Upper lobe of right lung (tissue), 1 donor: ENCODE data around the gene POTEJ. TPM values are rescaled to one million over a fixed set of nuclear protein-coding genes. Genes with fewer than 3 reads are reported as not detected.
"Not testable (repeated sequence)": the region's sequence is repeated elsewhere in the genome, so short reads cannot be mapped to it uniquely, and the experiment has no call there.

ENCODE experiments used
- ATAC-seq: fragments of 200-7000 bp; cut with Tn5 transposase; one replicate; pipeline ENCODE4 v1.9.1; 2020; ENCODE audit warnings: mild to moderate bottlenecking, moderate library complexity
- DNase-seq: peaks from one replicate; pipeline ENCODE4 v3.0.0-alpha.2; 2020
- H3K27ac ChIP-seq: fragments of 200-600 bp; one replicate; pipeline ENCODE4 v1.8.0; 2022
- H3K27me3 ChIP-seq: fragments of 200-600 bp; one replicate; pipeline ENCODE4 v1.8.0; 2022; ENCODE audit warnings: mild to moderate bottlenecking
- H3K36me3 ChIP-seq: fragments of 200-600 bp; one replicate; pipeline ENCODE4 v1.8.0; 2022
- H3K4me1 ChIP-seq: fragments of 200-600 bp; one replicate; pipeline ENCODE4 v1.8.0; 2022
- H3K4me3 ChIP-seq: fragments of 200-600 bp; one replicate; pipeline ENCODE4 v1.8.0; 2022; ENCODE audit warnings: mild to moderate bottlenecking
- H3K9me3 ChIP-seq: fragments of 200-600 bp; one replicate; pipeline ENCODE4 v1.8.0; 2022
- intact Hi-C: fragments of 100-400 bp; cut with DNase I; formaldehyde crosslinking; loops from one replicate; pipeline ENCODE4 v1.11.0; 2022
- total RNA-seq: library from RNA; stranded (reverse); fragmentation: NEBNext Ultra II Directional; extraction: Animal tissue kit (Norgen Biotek cat#: 25700); gene quantifications from one replicate; pipeline ENCODE4 v1.2.1, GENCODE V29; 2021
- donor health status: DM: no; HTN: yes; CAD: no; lungs with severe emphysema.

The POTEJ gene
- total RNA-seq, 1 donor from 2014 or later: not detected

DNA sequence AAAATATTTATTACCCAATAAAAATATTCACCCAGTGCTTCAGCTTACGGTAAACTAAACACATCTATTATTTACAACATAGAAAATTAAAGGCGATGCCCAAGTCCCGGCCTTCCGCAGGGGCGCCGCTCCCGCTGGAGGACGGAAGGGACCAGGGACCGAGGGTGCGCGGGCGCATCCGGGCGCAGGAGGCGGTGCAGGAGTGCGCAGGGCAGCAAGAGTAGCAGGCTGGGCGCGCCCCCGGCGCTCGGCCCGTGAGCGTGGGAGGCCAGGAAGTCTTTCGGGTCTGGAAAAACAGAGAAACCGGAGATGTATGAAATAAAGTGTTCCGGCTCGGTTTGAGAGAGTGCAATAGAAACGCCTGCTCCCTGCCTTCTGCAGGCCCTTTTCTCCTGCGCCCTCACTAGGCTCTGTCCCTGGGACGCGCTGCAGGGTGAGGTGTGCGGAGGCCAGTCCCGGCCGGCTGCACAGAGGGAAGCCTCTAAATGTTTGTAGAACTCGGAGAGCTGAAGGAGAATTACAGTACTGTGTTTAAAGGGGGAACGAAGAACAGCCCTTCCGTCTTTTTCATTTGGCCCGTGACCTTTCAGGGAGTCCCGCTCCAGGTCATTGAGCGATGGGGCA lies 18.3 kb upstream of the POTEJ start:
- H3K36me3 ChIP-seq, H3K4me3 ChIP-seq, H3K9me3 ChIP-seq, H3K27me3 ChIP-seq, H3K27ac ChIP-seq, H3K4me1 ChIP-seq, intact Hi-C loops: not testable (repeated sequence)
- ATAC-seq (peak; percentile 6), DNase-seq (peak; percentile 11)

DNA sequence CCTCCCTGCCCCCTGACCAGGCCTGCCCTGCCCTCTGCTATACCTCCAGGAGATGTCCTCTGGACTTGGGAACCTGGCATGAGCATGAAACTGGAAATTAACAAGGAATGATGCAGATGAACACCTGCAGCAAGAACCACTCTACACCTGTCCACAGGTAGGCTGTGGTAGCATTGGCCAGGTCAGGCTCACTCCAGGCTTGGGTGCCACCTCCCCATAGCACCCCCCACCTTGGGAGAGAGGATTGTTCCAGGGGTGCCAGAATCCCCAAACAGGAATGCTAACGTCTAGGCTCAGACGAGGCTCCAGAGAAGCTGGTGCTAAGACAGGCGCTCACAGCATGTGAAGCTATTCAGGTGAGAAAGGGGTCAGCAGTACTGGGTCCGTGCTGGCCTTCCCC lies 17.2 kb upstream of the POTEJ start:
- ATAC-seq, H3K4me3 ChIP-seq, H3K36me3 ChIP-seq, H3K27me3 ChIP-seq, H3K27ac ChIP-seq, H3K9me3 ChIP-seq, intact Hi-C loops, H3K4me1 ChIP-seq: not testable (repeated sequence)
- DNase-seq: peak; percentile 17

DNA sequence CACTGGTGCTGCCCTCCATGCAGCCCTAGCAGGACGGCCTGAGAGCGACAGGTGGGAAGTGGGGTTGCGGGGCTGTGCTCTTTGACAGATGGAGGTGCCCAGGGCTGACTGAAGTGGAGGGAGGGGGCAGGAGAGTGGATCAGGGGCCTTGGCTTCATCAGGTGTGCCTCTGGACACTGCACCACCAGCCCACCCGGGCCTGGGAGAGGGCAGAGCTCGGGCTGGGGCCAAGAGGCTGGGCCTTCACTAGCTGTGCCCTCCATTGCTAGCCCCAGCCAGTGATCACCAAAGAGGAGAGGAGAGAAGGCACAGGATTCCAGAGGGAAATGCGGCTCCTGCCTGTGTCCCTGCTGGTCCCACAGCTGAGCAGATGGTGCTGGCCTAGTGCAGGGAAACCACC lies 14.5 kb upstream of the POTEJ start:
- H3K4me1 ChIP-seq, H3K4me3 ChIP-seq, H3K36me3 ChIP-seq, intact Hi-C loops, H3K27me3 ChIP-seq, H3K9me3 ChIP-seq, H3K27ac ChIP-seq: not testable (repeated sequence)
- ATAC-seq (peak; percentile 16), DNase-seq (peak; percentile 48)

DNA sequence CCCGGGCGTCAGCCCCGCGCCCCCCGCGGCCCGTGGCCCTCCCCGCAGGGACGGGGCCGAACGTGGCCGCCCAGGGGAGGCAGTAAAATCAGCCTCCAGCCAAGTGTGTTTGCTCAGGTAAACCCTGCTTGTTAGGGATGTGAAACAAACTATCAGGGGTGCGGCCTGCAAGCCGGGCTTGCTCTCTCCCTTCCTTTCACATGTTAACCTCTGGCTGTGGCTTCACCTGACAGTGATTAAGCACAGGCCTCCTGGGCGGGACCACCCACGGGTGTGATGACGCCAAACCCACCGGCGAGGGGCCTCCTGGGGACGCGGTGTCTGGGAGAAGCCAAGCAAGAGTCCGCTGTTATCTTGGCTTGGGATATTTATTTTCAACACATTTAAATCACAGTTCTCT lies 13.2 kb upstream of the POTEJ start:
- not testable (repeated sequence) for H3K4me1 ChIP-seq, H3K27me3 ChIP-seq, ATAC-seq

DNA sequence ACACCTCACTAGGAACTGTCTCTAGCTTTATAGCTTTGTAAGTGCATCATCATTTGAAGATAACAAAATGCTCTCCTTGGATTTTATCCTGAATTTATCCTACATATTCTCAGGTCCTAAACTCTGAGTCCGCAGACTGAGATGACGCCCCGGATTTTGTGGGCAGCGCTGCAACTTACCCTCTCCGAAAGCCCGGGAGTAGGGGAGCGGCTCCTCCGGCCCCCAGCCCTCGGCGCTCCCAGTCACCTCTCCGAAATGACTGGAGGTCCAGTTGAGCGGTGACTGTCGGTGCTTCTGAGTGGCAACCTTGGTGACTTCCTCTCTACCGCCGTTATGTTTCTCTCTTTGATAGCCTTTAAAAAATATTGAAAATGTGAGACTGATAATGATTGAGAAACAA lies 12.8 kb upstream of the POTEJ start:
- H3K4me3 ChIP-seq, H3K27ac ChIP-seq, H3K36me3 ChIP-seq, intact Hi-C loops, ATAC-seq, H3K27me3 ChIP-seq, H3K9me3 ChIP-seq, H3K4me1 ChIP-seq: not testable (repeated sequence)
- peak; percentile 29 for DNase-seq

More for the DNA sequence above, 13.2 kb upstream of the POTEJ start:
- intact Hi-C loops, DNase-seq, H3K4me3 ChIP-seq, H3K36me3 ChIP-seq, H3K27ac ChIP-seq, H3K9me3 ChIP-seq: not testable (repeated sequence)

DNA sequence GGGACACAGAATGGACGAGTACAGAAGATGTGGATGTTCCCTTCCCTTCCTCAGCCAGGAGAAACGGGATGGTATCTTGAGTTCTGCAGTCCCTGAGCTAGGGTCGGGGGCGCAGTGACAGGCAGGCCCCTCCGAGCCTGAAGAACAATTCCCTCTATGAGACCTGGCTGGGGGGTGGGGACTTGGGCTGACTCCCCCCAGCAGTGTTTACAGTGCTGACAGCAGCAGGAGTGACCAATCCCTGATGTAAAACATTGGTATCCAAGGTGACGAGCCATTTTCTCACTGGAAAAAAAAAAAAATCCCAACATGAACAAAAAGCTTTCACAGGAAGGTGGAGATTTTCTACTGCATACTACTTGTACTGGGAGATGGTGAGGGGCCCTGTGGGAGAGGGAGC lies 11.8 kb upstream of the POTEJ start, which contains the start of gene CFC1:
CFC1 (minus strand) TSS at position 183 of the 400 bp plus-strand sequence. CDS start 288 bp downstream, outside the sequence.
- H3K4me3 ChIP-seq, H3K36me3 ChIP-seq, H3K27ac ChIP-seq, DNase-seq, H3K4me1 ChIP-seq, H3K27me3 ChIP-seq, H3K9me3 ChIP-seq, ATAC-seq, intact Hi-C loops: not testable (repeated sequence)

DNA sequence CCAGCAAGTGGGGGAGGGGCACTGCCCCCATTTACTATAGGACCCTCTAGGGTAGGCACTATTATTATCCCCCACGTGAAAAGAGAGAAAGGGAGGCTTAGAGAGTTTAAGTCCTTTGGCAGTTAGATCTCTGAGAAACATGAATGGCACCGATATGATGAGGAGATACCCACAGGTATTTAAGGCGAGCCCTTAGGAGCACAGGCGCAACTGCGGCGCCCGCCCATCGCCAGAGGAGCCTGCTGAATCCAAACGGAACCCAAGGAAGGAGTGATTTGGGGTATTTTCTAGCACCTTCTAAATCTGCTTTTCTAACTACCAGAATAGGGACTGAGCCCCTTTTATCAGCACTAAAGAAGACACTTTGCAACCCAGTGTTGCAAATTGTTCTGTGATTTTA lies 11.3 kb upstream of the POTEJ start:
- H3K27me3 ChIP-seq, H3K36me3 ChIP-seq, intact Hi-C loops, H3K4me1 ChIP-seq, ATAC-seq, H3K27ac ChIP-seq, H3K9me3 ChIP-seq, H3K4me3 ChIP-seq: not testable (repeated sequence)
- peak; percentile 21 for DNase-seq

DNA sequence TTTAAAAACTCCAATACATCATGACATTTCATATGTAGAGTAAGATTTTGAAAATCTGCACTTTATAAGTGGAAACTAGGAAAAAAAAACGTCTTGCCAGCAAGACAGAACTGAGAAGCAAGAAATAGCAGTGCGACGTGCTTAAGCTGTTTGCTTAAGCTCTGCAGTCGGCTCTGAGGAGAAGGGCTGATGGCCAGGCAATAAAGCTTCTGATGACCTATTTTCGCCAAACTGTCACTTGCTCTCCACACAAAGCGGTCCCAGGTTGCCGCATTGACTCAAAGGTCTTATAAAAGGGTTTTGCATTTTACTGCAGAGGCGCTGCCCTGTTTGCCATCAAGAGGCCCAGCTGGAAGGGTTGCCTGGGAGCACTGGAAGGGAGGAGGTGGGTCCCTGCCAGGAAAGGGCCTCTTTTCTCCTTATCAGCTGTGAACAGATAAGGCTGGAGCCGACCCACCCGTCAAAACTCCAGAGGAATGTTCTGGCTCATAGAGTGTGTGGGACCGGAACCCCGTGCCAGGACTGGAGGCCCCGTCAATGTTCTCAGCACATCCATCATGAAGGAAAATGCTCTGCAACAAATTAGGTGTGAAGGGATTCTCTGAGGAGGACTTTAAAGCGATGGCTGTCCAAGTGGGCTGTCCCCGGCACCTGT lies 9.5 kb upstream of the POTEJ start:
- H3K4me3 ChIP-seq, H3K27ac ChIP-seq, H3K27me3 ChIP-seq, H3K4me1 ChIP-seq, H3K36me3 ChIP-seq, DNase-seq, intact Hi-C loops, H3K9me3 ChIP-seq: not testable (repeated sequence)
- peak; percentile 73 for ATAC-seq

DNA sequence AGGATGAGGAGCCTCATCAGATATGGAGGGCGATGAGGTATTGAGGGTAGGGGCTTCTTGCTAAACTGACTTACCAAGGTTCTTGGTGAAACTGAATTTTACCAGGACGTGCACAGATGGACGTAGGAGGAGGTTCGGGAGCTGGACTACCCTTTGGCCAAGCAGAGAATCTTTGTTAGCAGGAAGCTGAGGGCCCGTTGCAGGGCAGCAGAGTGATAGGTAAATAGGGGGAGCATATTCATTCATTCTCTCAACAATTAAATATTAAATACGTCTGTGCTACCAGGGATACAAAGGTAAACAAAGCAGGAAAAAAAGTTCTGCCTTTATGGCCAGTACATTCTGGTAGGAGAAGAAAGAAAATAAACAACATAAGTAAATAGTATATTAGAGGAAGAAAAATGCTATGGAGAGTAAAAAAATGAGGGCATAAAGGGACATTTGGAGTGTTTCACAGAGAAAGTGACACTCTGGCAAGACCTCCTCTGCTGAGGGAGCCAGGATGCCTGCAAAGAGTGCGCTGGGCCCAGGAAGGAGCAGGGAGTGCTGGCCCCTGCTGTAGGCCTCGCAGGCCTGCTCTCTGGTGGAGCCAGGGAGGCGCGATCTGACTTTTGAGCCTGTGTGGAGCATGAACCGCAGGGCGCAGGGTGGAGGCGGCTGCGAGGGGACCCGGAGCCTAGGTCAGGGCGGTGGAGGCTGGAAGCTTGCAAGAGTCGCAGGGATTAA lies 2.8 kb upstream of the POTEJ start:
- H3K9me3 ChIP-seq, H3K27ac ChIP-seq, DNase-seq, intact Hi-C loops, H3K27me3 ChIP-seq, H3K36me3 ChIP-seq, H3K4me3 ChIP-seq, H3K4me1 ChIP-seq: not testable (repeated sequence)
- ATAC-seq: peak; percentile 14

DNA sequence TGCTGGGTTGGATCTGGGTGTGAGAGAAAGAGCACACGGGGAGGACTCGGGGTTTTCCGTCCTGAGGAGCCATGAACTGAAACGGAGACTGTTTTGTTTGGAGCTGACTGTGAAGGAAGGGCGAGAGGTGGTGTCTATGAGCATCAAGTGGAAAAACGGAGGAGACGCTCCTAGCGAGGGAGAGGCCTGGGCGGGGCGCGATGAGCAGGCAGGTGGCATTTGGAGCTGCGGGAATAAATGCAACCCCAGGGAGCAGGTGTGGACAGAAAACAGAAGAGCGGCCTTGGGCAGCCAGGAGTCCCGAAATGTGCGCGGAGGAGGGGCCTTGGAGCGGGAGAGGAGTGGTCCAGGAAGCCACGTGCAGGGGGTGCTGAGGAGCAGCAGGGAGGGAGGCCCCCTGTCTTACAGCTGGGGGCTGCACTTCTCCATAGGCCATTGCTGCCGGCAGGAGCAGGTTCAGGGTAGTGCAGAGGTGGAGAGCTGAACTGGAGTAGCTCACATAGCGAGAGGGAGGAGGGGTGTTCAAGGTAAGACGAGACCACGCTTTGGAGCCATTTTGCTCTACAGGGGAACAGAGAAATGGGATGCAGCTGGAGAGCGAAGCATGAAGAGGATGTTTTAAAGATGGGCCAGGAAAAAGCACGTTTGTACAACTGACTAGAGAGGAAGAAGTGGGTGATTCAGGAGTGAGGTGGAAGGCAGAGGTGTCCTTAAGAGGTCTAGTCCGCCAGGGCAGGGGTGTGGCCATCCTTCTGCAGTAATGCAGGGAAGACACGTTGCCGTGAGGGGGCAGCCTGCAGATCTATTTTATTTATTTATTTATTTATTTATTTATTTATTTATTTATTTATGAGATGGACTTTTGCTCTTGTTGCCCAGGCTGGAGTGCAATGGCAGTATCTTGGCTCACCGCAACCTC lies 2.0 kb upstream of the POTEJ start:
- H3K4me3 ChIP-seq, H3K27me3 ChIP-seq, intact Hi-C loops, H3K36me3 ChIP-seq, DNase-seq, H3K4me1 ChIP-seq, H3K9me3 ChIP-seq, H3K27ac ChIP-seq: not testable (repeated sequence)
- peak; percentile 24 for ATAC-seq

DNA sequence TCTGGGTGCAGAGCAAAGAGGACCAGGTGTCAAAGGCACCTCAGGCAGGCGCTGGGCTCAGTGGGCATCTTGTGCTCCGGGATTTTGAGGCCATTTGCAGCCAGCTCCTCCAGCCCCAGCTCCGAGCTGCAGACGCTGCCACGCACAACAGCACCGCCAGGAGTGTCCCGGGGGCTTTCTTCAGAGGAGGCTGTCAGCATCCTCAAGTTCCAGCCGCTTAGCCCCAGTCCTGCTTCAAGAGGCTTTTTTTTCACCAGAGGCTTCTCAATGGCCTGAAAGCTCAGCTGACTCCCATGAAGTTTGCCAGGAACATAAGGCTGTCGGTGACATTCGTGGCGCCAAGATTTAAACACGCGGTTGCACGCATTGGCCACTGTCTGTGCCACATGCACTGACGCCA lies 754 bp upstream of the POTEJ start:
- H3K36me3 ChIP-seq, H3K4me1 ChIP-seq, ATAC-seq, H3K27ac ChIP-seq, H3K27me3 ChIP-seq, H3K9me3 ChIP-seq, H3K4me3 ChIP-seq, intact Hi-C loops: not testable (repeated sequence)
- DNase-seq: peak; percentile 25

DNA sequence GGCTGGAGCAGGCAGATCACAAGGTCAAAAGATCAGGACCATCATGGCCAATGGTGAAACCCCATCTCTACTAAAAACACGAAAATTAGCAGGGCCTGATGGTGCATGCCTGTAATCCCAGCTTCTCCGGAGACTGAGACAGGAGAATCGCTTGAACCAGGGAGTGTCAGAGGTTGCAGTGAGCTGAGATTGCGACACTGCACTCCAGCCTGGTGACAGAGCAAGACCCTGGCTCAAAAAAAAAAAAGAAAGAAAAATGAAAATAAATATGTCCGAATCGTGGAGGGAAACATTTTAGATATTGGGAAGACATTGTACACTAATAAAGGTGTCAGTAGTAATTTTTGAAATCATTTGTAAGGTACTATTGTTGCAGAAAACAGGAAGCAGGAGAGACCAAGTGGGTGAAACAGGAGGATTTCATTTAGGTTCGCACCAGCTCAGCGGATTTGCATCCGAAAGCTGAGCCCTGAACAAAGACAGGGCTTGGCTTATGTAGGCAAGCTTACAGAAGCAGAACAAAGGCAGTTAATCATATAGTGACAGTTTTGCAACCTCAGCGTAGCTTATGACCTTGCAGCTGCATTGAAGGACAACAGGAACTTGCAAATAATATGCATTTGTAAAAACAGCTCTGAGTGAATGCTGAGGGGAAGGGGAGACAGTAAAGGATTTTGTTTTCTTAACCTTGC lies 17.7 kb downstream of the POTEJ start:
- H3K36me3 ChIP-seq, ATAC-seq, H3K4me3 ChIP-seq, DNase-seq, H3K27me3 ChIP-seq, H3K27ac ChIP-seq, H3K4me1 ChIP-seq, H3K9me3 ChIP-seq, intact Hi-C loops: not testable (repeated sequence)

DNA sequence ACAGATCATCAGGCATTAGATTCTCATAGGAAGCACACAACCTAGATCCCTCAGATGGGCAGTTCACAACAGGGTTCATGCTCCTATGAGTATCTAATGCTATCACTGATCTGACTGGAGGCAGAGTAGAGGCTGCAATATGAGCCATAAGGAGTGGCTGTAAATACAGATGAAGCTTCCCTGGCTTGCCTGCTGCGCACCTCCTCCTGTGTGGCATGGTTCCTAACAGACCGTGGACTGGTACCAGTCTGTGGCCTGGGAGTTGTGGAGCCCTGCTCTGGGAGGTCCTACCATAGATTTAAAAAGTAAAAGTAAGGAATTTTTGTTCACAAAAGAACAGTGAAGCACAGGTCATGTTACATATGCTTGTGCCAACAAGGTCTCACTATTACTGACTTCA lies 27.7 kb downstream of the POTEJ start:
- H3K27me3 ChIP-seq, H3K4me1 ChIP-seq, H3K4me3 ChIP-seq, H3K27ac ChIP-seq, H3K36me3 ChIP-seq, H3K9me3 ChIP-seq, intact Hi-C loops, ATAC-seq, DNase-seq: not testable (repeated sequence)
